Measurements from ENCODE around the gene BZW1.

DNA sequence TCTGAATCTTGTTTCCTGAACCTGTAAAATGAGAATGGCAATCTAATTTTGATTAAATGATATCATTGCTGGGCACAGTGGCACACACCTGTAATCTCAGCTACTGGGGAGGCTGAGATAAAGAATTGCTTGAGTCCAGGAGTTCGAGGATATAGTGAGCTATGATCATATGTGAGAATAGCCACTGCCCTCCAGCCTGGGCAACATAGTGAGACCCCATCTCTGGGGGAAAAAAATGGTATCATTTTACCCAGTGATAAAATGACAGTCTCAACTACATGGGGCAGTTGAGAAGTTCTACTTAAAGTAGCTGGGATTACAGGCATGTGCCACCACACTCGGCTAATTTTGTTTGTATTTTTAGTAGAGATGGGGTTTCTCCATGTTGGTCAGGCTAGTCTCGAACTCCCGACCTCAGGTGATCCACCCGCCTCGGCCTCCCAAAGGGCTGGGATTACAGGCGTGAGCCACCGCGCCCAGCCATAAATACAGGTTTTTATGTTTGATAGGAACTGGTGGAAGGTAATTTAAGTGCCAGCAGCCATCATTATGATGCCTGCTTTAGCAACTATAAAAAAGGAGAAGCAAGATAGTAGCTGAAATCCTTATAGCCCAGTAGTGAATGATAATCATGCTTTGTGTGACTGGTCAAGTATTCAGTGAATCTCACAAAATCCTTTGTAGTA, 17.0 kb downstream of the BZW1 start:
- no peak for TF ChIP-seq POLR2AphosphoS5 (IDR thresholded peaks at IDR 0.05; ENCODE audit: borderline replicate concordance, low read depth, low read length)
- TF ChIP-seq EZH2 (IDR thresholded peaks at IDR 0.05) = no peak

Measured in SK-N-MC (cell line).